Natural killer cell (primary cell): Measurements from ENCODE around the gene CORO2B. TPM values are rescaled to one million over a fixed set of nuclear protein-coding genes. Genes with fewer than 3 reads are reported as not detected.

Source experiments
- ATAC-seq, 3 donors: fragments of 150-1000 bp in 2 of 3; fragments of 200-7000 bp in 1 of 3; cut with Tn5 transposase; 1 replicate in 1 of 3; 2 replicates in 2 of 3; pipeline ENCODE4 v1.10.0; 2021; ENCODE audit warnings: mild to moderate bottlenecking in 2 of 3, moderate library complexity in 2 of 3
- DNase-seq, 2 donors: peaks; one replicate each; pipeline versions ENCODE4 v3.0.0 to v3.0.0-alpha.2; 2013 to 2021; ENCODE audit warnings: mixed read lengths in 1 of 2
- H3K27ac ChIP-seq: one replicate; pipeline ENCODE4 v1.5.1; 2013; ENCODE audit warnings: mild to moderate bottlenecking, low read length
- H3K27me3 ChIP-seq: one replicate; pipeline ENCODE4 v1.6.1; 2013; ENCODE audit warnings: low read length; ENCODE audit not compliant: control insufficient read depth, insufficient read depth
- H3K36me3 ChIP-seq: one replicate; pipeline ENCODE4 v1.6.1; 2013; ENCODE audit warnings: low read length; ENCODE audit not compliant: control insufficient read depth, insufficient read depth
- H3K4me1 ChIP-seq: one replicate; pipeline ENCODE4 v1.6.1; 2013; ENCODE audit warnings: low read length; ENCODE audit not compliant: control insufficient read depth, insufficient read depth
- H3K4me3 ChIP-seq: one replicate; pipeline ENCODE4 v1.5.1; 2013; ENCODE audit warnings: low read length
- H3K9me3 ChIP-seq: one replicate; pipeline ENCODE4 v1.6.1; 2013; ENCODE audit warnings: low read length; ENCODE audit not compliant: control insufficient read depth, insufficient read depth
- H3K27ac Mint-ChIP-seq, 2 donors: one replicate each; pipeline ENCODE4 v1.8.0; 2022; ENCODE audit warnings: mild to moderate bottlenecking in 2 of 2, mixed read lengths in 2 of 2, moderate library complexity in 1 of 2
- H3K27me3 Mint-ChIP-seq, 2 donors: one replicate each; pipeline ENCODE4 v1.8.0; 2022; ENCODE audit warnings: low read depth in 2 of 2, mixed read lengths in 2 of 2
- H3K36me3 Mint-ChIP-seq: one replicate; pipeline ENCODE4 v1.8.0; 2022; ENCODE audit warnings: mixed read lengths
- H3K4me1 Mint-ChIP-seq, 2 donors: one replicate each; pipeline ENCODE4 v1.8.0; 2022; ENCODE audit warnings: mixed read lengths in 2 of 2
- H3K4me3 Mint-ChIP-seq: one replicate; pipeline ENCODE4 v1.8.0; 2022; ENCODE audit warnings: mild to moderate bottlenecking, moderate library complexity, mixed read lengths
- H3K9me3 Mint-ChIP-seq, 2 donors: one replicate each; pipeline ENCODE4 v1.8.0; 2022; ENCODE audit warnings: mixed read lengths in 2 of 2
- WGBS: methylation state at CpG from one replicate; pipeline ENCODE4 v1.1.7; 2013; ENCODE audit warnings: missing lambda C conversion rate; ENCODE audit not compliant: insufficient coverage; 5-methylcytosine and 5-hydroxymethylcytosine counted together
- intact Hi-C: fragments of 100-400 bp; cut with micrococcal nuclease; formaldehyde crosslinking; loops from one replicate; pipeline ENCODE4 v1.14.2; 2022
- total RNA-seq, 4 donors: library from RNA; stranded (reverse); fragments of 120-200 nt in 1 of 4; gene quantifications; one replicate each; pipeline versions ENCODE4 v1.2.3 to v1.2.4, GENCODE V29; 2013 to 2022
- TF ChIP-seq, protein P1 (sequence below): fragments of 200-600 bp; IDR thresholded peaks from one replicate; pipeline ENCODE4 v1.8.0; 2022; ENCODE audit warnings: antibody characterized with exemption

The CORO2B gene
- total RNA-seq, 3 donors from 2014 or later (not counting 1 experiment from before 2014, with no cell fraction given) = 0.13 TPM; not detected in 2

GRCh38 chr15:68699881-68700454 is 121.2 kb downstream of the CORO2B start:
- no peaks in the 10 kb centered on the region for H3K36me3 ChIP-seq
- Mint-ChIP-seq H3K27ac (no peak overlapping the region), H3K27me3 (peaks cover 0 to 10% of the 10 kb centered on the region in 2 donors), H3K36me3 (no peaks in the 10 kb centered on the region), H3K4me1 (no peaks in the 10 kb centered on the region), H3K4me3 (no peak overlapping the region), H3K9me3 (no peaks in the 10 kb centered on the region)
- no peak for DNase-seq
- H3K9me3 ChIP-seq = no peaks in the 10 kb centered on the region
- ATAC-seq = no peak
- H3K4me1 ChIP-seq = no peaks in the 10 kb centered on the region
- no peak overlapping the region for H3K4me3 ChIP-seq
- TF ChIP-seq, protein P1, sequence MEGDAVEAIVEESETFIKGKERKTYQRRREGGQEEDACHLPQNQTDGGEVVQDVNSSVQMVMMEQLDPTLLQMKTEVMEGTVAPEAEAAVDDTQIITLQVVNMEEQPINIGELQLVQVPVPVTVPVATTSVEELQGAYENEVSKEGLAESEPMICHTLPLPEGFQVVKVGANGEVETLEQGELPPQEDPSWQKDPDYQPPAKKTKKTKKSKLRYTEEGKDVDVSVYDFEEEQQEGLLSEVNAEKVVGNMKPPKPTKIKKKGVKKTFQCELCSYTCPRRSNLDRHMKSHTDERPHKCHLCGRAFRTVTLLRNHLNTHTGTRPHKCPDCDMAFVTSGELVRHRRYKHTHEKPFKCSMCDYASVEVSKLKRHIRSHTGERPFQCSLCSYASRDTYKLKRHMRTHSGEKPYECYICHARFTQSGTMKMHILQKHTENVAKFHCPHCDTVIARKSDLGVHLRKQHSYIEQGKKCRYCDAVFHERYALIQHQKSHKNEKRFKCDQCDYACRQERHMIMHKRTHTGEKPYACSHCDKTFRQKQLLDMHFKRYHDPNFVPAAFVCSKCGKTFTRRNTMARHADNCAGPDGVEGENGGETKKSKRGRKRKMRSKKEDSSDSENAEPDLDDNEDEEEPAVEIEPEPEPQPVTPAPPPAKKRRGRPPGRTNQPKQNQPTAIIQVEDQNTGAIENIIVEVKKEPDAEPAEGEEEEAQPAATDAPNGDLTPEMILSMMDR = no peak
- H3K27me3 ChIP-seq = no peaks in the 10 kb centered on the region
- 66% methylated on average over 10 of the region's 12 CpGs for WGBS
- no peak overlapping the region for H3K27ac ChIP-seq
- intact Hi-C loops = no loop called here

DNA sequence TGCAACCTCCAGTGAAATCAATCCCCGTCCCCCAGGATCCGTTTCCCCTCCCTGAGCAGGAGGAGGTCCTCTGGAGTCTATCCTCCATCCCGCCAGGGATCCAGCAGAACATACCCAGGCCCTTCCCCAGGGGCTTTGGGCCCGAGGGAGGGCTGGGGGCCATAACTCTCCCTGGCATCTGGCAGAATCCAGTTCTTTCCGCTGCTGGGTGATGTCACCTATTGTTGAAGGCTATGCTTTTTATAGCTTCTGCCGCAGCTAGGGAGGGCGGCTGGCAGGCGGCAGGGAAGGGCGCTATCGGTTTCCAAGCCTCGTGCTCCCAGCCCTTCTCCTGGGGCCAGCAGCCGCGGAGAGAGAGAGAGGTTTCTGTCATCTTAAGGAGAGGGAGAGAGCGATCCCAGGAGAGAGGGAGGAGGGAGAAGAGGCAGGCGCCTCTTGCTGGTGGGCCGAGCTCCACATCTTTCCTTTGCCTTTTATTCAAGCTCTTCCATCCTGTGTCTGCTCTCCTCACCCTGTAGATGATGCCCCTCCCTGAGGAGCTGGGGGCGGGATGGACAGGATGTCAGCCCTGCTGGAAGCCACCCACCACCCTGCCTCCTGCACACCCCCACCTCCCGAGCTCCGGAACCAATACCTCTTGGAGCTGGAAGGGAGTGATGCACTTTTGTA is 121.8 kb downstream of the CORO2B start:
- H3K4me3 Mint-ChIP-seq = no peak overlapping the region
- Histone ChIP-seq H3K4me1 (no peaks in the 10 kb centered on the region), H3K27me3 (no peaks in the 10 kb centered on the region), H3K36me3 (no peaks in the 10 kb centered on the region), H3K4me3 (no peak overlapping the region), H3K27ac (no peak overlapping the region), H3K9me3 (no peaks in the 10 kb centered on the region)
- H3K9me3 Mint-ChIP-seq = no peaks in the 10 kb centered on the region
- TF ChIP-seq, protein P1 = no peak
- WGBS = 53% methylated on average over 17 of the region's 19 CpGs
- no peaks in the 10 kb centered on the region for H3K36me3 Mint-ChIP-seq
- no peaks in the 10 kb centered on the region for H3K4me1 Mint-ChIP-seq
- ATAC-seq (no peak), DNase-seq (no peak)
- intact Hi-C loops = no loop called here
- H3K27me3 Mint-ChIP-seq = peaks cover 0 to 10% of the 10 kb centered on the region in 2 donors
- H3K27ac Mint-ChIP-seq = no peak overlapping the region

DNA sequence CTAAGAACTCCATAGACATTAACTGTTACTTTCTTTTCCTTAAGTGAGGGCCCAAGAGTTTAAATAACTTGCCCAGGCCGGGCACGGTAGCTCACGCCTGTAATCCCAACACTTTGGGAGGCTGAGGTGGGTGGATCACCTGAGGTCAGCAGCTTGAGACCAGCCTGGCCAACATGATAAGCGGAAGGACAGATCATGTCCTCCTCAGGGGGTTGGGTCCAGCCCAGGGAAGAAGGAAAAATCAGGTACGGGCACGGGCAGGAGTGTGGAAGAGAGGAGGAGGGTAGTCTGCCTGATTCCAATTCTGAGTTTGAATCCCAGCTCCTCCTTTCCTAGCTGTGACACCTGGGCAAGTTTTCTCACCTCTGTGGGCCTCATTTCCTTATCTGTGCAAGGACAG is 123.1 kb downstream of the CORO2B start:
- TF ChIP-seq, protein P1 = no peak
- ATAC-seq = no peak
- no peak overlapping the region for H3K27ac ChIP-seq
- H3K4me3 Mint-ChIP-seq = no peak overlapping the region
- no peaks in the 10 kb centered on the region for H3K4me1 Mint-ChIP-seq
- no peak for DNase-seq
- intact Hi-C loops = no loop called here
- no peaks in the 10 kb centered on the region for H3K36me3 ChIP-seq
- 94% methylated on average over 6 of the region's 6 CpGs for WGBS
- no peak overlapping the region for H3K27ac Mint-ChIP-seq
- no peak overlapping the region for H3K4me3 ChIP-seq
- no peaks in the 10 kb centered on the region for H3K9me3 ChIP-seq
- peaks cover 7 to 10% of the 10 kb centered on the region in 2 donors for H3K27me3 Mint-ChIP-seq
- no peaks in the 10 kb centered on the region for H3K4me1 ChIP-seq
- no peaks in the 10 kb centered on the region for H3K27me3 ChIP-seq
- H3K9me3 Mint-ChIP-seq = no peaks in the 10 kb centered on the region
- no peaks in the 10 kb centered on the region for H3K36me3 Mint-ChIP-seq
